HG03354 (cell line): ENCODE results near the gene RNF130.
"Not testable (repeated sequence)": the region's sequence is repeated elsewhere in the genome, so short reads cannot be mapped to it uniquely, and the experiment has no call there.

Source experiments
- ATAC-seq: cut with Tn5 transposase; IDR thresholded peaks from one replicate; pipeline ENCODE4 v1.9.1; 2021; ENCODE audit warnings: mild to moderate bottlenecking; ENCODE audit not compliant: unreplicated experiment, poor library complexity, severe bottlenecking

RNF130 gene

DNA sequence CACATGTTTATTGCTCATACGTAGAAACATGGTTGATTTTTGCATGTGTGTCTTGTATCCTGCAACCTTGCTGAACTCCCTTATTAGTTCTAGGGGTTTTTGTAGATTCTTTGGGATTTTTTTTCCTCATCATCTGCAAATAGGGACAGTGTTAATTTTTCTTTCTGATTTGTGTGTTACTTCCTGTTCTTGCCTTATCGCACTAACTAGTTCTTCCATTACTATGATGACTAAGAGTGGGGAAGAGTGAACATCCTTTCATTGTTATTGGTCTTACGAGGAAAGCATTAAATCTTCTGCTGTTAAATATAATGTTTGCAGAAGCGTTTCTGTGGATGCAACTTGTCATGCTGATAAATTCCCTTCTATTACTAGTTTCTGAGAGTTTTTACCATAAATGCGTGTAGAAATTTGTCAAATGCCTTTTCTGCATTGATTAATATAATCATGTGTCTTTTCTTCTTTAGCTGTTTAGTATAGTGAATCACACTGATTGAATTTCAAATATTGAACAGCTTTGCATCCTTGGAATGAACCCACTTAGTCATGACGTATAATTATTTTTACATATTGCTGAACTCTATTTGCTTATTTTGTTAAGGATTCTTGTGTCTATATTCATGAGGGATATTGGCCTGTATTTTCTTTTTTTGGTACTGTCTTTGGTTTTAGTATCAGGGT is 32.1 kb upstream of the RNF130 start:
- ATAC-seq = no peak

DNA sequence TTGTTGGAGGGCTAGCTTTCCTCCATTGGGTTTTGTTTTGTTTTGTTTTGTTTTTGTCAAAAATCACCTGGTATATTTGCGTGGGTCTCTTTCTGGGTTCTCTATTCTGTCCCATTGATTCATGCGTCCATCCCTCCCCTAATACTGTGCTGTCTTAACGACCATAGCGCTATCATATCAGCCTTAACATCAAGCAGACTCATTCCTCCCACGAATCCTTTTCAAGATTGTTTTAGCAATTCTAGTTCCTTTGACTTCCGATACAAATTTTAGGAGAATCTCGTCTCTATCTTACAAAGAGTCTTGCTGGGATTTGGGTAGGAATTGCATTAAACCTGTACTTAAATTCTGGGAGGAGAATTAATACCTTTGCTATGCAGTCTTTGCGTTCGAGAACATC is 31.1 kb upstream of the RNF130 start:
- ATAC-seq = no peak

DNA sequence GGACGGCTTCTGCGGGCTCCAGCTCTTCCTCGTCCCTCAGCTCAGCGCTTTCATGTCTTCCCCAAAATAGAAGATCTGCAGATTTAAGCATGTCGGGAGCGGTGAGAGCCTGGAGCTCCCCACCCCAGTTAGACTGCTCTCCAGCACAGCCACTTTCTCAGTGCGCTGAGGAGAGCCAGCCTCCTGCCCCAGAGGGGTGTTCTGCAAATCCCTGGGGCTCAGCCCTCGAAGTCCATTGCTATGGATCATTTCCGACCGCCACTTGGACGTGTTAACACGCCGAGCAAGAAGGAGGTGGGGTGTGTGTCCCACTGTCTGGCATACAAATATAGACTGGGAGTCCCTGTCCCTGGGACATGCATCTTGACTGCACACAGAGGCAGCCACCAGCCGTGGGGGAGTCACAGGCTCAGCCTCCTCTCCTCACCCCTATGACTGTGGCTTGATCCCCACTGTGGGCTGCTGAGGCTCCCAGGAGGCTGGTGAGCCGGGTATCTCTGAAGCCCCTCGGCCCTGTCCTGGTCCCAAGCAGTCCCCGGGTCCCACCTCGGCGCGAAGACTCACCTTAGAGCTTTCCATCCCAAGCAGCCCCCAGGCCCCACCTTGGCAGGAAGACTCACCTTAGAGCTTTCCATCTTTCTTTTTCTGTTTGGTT is 30.0 kb upstream of the RNF130 start:
- no peak for ATAC-seq

DNA sequence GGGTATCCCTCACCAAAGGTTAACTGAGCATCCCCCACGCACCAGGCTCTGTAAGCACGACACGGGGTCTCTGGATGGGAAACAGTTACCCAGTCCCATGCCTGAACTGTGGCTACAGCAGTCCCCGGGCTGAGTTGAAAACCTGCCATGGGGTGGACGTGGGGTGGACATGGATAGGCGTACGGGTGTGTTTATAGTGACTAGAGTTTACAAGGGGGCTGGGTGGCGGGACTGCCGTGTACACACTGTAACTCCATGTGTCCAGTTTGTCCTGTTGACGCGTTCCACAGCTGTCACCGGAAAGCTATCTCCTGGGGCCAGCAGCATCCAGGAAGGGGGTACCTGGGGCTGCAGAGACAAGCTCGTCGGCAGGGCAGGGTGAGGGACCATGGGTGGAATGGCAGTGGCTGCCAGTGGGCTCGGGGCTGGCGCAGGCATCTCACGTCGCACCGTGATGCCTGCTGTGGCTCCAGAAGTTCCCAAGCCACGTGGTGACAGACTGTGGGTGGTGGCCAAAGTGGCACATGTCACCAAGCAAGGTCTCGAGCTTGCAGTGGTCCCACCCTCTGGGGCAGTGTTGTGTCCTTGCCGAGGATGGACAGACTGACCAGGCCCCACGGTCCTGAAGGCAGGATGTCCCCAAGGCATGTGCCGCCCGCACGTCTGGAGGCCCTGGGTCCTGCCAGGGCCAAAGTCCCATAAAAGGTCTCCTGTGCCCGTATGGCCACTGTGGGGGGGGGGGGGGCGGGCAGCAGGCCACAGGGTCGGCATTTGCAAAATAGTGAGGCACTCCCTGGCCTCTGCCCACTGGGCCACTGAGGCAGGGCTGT is 29.3 kb upstream of the RNF130 start:
- no peak for ATAC-seq

DNA sequence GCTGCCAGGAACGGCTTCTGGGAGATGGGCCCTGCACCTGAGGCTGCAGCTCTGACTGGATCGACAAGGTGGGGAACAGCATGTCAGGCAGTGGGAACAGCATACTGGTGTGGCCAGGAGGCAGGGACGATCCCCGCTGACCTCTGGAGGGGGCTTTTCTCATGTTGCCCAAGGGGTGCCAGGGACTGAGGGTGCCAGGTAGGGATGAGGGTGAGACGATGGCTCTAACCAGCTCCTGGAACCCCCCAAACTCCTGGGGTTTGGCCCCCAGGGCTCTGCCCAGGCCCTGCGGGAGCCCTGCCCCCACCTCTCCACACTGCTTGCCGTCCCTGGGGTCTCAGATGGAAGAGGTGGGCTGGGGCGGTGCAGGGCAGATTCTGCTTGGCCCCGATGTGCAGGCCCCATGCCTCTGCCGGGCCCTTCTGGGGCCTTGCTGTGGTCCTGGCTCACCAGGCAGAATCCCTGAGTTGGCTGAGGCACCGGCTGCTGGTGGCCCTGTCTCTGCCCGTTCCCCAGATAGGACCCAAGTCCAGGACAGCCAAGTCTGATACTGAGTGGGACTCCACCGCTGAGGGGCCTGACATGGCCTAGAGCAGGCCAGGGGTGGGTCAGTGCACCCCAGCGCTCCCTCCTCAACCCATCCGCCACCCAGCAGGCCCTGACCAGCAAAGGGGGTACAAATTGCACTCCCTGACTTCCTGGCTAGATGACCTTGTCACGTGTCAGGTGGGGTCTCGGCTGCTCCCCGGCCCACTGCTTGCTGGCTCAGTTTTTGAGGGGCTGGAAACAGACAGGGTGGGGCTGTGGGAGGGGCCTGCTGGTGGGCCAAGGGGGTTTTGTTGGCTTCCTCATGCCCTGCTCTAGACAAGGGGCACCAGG is 28.4 kb upstream of the RNF130 start:
- no peak for ATAC-seq

DNA sequence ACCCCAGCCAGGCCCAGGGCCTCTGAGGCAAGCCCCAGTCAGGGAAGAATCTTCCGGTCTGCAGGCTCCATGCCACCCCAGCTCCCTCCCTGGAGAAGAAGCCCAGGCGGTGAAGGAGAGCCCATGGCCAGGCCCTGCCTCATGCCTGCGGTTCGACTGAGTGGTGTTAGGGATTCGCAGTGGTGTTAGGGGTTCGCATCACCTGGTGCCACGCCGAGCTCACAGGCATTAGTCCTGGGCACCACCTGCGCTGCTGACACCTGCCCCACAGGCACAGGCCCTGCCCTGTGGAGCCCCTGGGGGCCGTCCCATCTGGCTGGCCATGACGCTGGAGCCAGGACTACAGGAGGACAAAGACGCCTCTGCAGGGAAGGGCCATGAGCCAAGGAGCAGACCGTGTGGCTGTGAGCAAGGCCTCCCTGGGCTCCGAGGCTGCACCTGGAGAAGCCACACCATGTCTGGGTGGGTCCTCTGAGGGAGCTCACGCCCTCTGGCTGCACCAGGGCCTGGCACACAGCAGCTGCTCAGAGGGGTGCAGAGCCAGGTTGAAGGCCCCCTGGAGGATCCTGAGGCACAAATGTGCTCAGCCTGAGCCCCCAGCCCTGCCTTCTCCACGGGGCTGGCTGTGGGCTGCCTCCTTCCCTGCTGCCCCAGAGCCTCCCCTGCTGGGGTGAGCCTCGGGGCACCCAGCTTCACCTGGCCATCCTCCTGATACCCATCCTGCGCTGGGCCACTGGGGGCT is 27.6 kb upstream of the RNF130 start:
- no peak for ATAC-seq

DNA sequence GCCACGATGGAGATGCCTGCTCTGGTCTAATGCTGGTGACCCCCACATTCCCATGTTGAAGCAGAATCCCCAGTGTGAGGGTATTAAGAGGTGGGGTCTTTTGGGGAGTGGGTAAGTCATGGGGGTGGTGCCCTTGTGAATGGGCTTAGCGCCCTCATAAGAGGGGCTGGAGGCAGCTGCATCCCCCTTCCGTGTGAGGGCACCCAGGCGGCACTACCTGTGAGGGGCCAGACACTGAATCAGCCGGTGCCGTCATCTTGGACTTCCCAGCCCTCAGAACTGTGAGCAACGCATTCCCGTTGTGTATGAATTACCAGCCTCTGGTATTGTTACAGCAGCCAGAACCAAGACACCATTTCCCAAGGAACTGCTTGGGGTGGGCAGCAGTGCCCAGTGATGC is 27.0 kb upstream of the RNF130 start:
- no peak for ATAC-seq

DNA sequence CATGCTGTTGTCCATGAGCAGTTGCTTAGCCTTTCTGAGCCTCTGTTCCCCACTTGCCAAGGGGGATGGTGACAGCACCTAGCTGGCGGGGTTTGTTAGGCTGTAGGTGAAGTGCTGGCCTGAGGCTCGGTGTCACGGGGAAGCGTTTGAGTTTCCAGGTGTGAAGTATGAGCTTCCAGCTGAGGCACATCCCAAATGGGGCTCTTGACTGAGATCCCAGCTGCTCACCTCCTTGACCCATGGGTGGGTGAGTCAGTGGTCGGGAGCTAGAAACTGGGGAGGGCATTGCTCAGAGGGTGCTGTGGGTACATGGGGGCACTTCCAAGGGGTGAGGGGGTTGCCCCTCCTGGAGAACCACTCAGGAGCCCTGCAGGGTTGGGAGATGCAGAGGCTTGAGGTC is 26.4 kb upstream of the RNF130 start:
- no peak for ATAC-seq

DNA sequence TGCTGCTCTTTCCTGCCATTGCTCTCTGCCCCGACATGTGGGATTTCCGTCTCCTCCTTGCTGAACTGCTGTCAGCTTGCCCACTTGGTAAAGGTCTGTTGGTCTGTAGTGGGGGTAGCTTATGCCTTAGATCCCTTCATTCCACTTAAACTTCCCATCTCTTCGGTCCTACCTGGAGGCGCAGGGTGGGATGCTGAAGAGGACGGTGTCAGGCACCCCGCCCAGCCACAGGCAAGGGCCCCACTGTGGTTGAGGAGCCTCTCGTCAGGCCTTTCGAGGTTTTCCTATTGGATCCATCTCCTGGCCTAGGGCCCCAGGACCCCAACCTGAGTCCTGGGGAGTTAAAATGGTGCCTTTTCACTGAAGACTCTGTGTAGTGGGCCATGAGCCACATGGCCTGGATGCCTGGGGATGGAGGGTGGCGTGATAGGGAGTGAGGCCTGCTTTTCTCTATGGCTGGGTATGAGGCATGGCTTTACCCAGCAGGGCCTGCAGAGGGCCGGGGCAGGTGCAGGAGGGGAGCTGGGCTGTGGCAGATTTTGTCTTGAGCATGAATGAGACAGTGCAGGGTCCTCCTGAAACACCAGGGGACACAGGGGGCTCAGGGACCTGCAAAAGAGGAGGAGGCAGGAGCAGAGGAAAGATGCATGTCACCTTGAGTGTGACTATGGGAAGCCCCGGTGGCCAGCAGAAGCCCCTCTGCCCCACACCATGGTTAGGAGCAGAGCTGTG is 25.8 kb upstream of the RNF130 start:
- ATAC-seq = no peak

DNA sequence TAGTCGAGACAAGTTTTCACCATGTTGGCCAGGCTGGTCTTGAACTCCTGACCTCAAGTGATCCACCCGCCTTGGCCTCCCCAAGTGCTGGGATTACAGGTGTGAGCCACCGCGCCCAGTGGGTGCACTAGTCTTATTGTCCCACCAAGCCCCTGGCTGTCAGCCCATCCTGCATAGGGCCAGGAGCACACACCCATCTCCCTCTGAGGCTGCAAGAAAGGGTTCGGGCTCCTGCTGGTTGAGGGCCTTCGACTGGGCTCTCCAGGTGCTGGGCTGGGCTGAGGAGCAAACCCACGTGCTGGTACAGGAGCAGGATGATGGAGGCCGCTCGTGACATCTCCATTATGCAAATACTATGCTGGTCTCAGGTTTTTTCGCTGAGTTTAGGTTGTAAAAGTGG is 25.1 kb upstream of the RNF130 start:
- no peak for ATAC-seq

DNA sequence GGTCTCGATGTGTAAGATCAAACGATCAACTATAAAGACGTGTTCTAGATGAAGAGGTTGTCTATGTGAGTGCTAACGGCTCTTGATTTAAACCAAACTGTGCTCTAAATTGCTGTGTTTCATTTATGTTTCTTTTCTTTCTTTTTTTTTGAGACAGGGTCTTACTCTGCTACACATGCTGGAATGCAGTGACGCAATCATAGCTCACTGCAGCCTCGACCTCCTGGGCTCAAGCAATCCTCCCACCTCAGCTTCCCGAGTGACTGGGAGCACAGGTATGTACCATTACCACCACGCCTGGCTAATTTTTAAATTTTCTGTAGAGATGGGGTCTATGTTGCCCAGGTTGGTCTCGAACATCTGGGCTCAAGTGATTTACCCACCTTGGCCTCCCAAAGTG is 24.0 kb upstream of the RNF130 start:
- no peak for ATAC-seq

DNA sequence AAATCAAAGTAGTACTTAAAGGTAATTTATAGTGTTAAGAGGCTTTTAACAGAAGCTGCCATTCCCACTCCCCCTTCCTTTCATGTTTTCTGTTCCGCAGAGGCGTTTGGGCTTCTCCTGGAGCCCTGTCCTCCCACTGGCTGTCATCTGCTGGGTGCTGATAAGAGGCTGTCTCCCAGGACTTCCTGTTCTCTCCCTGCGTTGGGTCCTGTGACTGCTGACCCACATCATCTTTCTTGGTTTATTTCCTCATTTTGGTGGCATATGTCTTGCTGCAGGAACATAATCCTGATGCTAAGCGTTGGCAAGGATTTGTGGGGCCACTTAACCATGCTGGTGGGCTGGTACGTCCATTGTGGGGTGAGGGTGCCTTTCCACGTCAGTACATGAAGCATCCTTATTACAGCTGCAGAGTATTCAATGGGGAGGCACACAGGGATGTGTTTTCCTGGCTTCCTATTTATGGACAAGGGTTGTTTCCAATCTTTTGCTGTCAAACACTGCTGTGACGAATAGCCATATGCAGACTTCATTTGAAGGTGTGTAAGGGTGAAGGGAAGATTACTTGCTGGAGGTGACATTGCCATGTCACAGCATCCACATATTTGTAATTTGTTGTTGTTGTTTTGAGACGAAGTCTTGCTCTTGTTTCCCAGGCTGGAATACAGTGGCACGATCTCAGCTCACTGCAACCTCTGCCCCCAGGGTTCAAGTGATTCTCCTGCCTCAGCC is 22.3 kb upstream of the RNF130 start:
- no peak for ATAC-seq

DNA sequence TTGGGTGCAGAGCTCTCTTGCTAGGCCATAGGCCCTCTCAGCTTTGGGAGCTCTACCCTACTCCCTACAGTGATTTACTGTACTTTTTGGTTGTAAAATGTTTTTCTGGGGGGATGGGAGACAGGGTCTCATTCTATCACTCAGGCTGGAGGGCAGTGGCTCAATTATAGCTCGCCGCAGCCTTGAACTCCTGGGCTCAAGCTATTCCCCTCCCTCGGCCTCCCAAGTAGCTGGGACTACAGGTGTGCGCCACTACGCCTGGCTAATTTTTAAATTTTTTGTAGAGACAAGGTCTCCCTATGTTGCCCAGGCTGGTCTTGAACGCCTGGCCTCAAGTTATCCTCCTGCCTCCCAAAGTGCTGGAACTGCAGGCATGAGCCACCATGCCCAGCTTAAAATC is 21.7 kb upstream of the RNF130 start:
- no peak for ATAC-seq

DNA sequence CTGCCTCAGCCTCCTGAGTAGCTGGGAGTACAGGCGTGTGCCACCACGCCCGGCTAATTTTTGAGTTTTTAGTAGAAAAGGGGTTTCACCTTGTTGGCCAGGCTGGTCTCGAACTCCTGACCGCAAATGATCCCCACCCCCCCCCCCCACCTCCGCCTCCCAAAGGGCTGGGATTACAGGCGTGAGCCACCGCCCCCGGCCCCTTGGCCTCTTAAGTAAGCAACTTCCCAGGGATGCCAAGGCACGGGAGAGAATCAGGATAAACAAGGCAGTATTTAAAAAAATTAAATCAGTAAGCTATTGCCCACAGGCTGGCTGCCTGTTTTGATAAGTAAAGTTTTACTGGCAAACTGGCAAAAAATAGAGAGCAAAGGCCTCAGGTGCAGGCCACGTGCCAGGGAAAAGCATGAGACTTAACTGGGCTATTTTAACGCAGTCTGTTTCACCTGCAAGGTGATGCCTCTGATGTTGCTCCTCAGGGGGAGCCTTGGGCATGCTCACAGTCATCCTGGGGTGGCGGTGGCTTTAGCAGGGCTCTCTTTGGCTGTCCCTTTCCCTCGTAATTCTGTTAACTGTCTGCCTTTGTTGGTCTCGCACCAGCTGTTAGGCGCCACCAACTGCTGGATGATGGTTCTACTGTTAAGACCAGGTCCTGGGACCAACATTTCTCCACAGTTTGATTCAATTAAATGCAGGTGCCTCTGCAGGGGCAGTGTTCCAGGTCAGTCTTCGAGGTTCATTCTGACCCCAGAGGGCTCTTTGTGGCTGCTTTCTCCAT is 19.4 kb upstream of the RNF130 start:
- ATAC-seq = no peak

DNA sequence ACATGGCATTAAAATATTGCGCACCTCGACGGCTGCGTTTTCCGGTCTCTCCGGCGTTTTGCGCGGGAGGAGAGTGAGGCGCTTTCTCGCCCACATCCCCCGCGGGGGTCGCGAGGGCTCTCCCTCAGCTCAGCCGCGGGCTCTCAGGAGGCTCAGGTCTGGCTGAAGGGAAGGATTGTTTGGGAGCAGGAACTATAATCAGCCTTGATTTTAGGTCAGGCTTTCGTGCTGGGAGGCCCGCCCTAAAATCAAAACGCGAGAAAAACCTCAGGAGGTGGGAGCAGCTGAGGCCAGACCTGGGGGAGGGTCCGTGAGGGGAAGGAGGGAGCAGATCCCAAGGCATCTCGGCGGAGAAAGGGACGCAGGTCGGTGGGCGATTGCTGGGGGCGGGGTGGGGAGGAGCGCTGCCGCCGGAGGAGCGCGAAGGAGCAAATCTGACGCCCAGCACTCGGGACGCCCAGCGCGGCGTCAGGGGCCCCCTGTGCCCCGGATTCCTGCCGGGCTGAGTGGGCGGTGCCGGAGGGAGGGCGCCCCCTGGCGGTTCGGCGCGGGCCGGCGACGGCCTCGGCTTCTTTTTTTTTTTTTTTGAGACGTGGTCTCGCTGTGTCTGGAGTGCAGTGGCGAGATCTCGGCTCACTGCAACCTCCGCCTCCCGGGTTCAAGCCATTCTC is 18.7 kb upstream of the RNF130 start:
- peak; percentile 61 for ATAC-seq

DNA sequence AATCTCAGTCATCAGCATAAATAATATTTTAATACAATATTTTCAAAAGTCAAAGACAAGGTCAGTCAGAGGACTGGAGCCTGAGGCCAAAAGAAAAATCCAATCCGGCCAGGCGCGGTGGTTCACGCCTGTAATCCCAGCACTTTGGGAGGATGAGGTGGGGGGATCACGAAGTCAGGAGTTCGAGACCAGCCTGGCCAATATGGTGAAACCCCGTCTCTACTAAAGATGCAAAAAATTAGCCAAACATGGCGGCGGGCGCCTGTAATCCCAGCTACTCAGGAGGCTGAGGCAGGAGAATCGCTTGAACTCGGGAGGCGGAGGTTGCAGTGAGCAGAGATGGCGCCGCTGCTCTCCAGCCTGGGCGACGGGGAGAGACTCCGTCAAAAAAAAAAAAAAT is 18.1 kb upstream of the RNF130 start:
- ATAC-seq = not testable (repeated sequence)

DNA sequence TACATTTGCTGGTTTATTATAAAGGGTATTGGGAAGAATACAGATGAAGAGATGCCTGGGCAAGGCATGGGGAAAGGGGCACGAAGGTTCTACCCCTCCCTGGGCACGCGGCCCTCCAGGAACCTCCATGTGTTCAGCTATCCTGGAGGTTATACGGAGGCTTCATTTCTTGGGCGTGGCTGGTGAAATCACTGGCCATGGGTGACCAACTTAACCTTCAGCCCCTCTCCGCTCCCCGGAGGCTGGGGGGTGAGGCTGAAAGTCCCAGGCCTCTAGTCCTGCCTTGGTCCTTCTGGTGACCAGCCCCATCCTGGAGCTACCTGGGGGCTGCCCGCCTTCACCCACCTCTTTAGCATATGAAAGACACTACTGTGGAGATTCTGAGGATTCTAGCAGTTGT is 17.0 kb upstream of the RNF130 start:
- no peak for ATAC-seq
